Osteoblast (primary cell): Measurements from ENCODE around the gene ATP7B. TPM values are rescaled to one million over a fixed set of nuclear protein-coding genes. Genes with fewer than 3 reads are reported as not detected.

Experiments
- DNase-seq: peaks from one replicate; pipeline ENCODE4 v3.0.0; 2011; ENCODE audit warnings: low spot score, mixed read lengths; ENCODE audit not compliant: insufficient read length; ENCODE audit errors: missing footprints
- H2AFZ ChIP-seq: 2 replicates; pipeline ENCODE4 v1.6.0; 2011; ENCODE audit warnings: mild to moderate bottlenecking, low read length
- H3K27ac ChIP-seq: 2 replicates; pipeline ENCODE4 v1.5.1; 2011; ENCODE audit warnings: mild to moderate bottlenecking, low read depth, low read length, moderate library complexity
- H3K27me3 ChIP-seq: 2 replicates; pipeline ENCODE4 v1.6.0; 2012; ENCODE audit warnings: mild to moderate bottlenecking, control low read depth, inconsistent platforms, low read length, moderate library complexity; ENCODE audit not compliant: insufficient read depth
- H3K36me3 ChIP-seq: 2 replicates; pipeline ENCODE4 v1.5.1; 2011; ENCODE audit warnings: mild to moderate bottlenecking, low read length, control low read depth, moderate library complexity; ENCODE audit not compliant: insufficient read depth
- H3K4me1 ChIP-seq: 2 replicates; pipeline ENCODE4 v1.5.1; 2011; ENCODE audit warnings: mild to moderate bottlenecking, low read length, control low read depth, moderate library complexity; ENCODE audit not compliant: insufficient read depth
- H3K4me2 ChIP-seq: 2 replicates; pipeline ENCODE4 v1.6.0; 2011; ENCODE audit warnings: mild to moderate bottlenecking, low read length; ENCODE audit not compliant: insufficient read depth
- H3K4me3 ChIP-seq: fragments of 200-600 bp; sonication (generic); 3 replicates; pipeline ENCODE4 v1.5.1; 2012; ENCODE audit warnings: mild to moderate bottlenecking, low read length, inconsistent platforms; ENCODE audit not compliant: insufficient read depth
- H3K79me2 ChIP-seq: 2 replicates; pipeline ENCODE4 v1.6.0; 2012; ENCODE audit warnings: mild to moderate bottlenecking, low read length, control low read depth, inconsistent platforms; ENCODE audit not compliant: insufficient read depth
- H3K9me3 ChIP-seq: 2 replicates; pipeline ENCODE4 v1.5.1; 2011; ENCODE audit warnings: low read depth, low read length, control low read depth
- H4K20me1 ChIP-seq: 2 replicates; pipeline ENCODE4 v1.6.0; 2012; ENCODE audit warnings: mild to moderate bottlenecking, low read length, control low read depth; ENCODE audit not compliant: insufficient read depth
- CTCF ChIP-seq: IDR thresholded peaks from 2 replicates; pipeline ENCODE4 v1.5.1; 2011; ENCODE audit warnings: mild to moderate bottlenecking, low read depth, low read length, moderate library complexity; ENCODE audit errors: extremely low read depth
- total RNA-seq: library from RNA; depleted of rRNA; stranded (reverse); fragments of >200 nt; gene quantifications from 2 replicates; pipeline ENCODE4 v1.2.3, GENCODE V29; 2012

The ATP7B gene
- total RNA-seq, 1 donor: 4.0 TPM

GRCh38 chr13:51905787-51906186, 105.5 kb downstream of the ATP7B start:
- Histone ChIP-seq H3K79me2 (no peaks in the 10 kb centered on the region), H2AFZ (no peak overlapping the region), H3K27me3 (no peaks in the 10 kb centered on the region), H3K4me3 (no peak overlapping the region), H3K9me3 (no peaks in the 10 kb centered on the region), H3K4me1 (no peaks in the 10 kb centered on the region), H3K36me3 (no peaks in the 10 kb centered on the region), H4K20me1 (no peaks in the 10 kb centered on the region), H3K4me2 (no peak overlapping the region), H3K27ac (no peak overlapping the region)
- no peak for TF ChIP-seq CTCF
- DNase-seq: no peak

GRCh38 chr13:51902776-51903175, 108.5 kb downstream of the ATP7B start:
- H2AFZ ChIP-seq: no peak overlapping the region
- H3K9me3 ChIP-seq: no peaks in the 10 kb centered on the region
- H3K4me2 ChIP-seq: no peak overlapping the region
- no peak overlapping the region for H3K27ac ChIP-seq
- DNase-seq: no peak
- H3K4me1 ChIP-seq: no peaks in the 10 kb centered on the region
- peaks cover 7% of the 10 kb centered on the region for H3K27me3 ChIP-seq
- no peak for TF ChIP-seq CTCF
- H3K79me2 ChIP-seq: no peaks in the 10 kb centered on the region
- H4K20me1 ChIP-seq: no peaks in the 10 kb centered on the region
- H3K4me3 ChIP-seq: no peak overlapping the region
- no peaks in the 10 kb centered on the region for H3K36me3 ChIP-seq

- no peak for TF ChIP-seq CTCF
- no peak overlapping the region for H3K4me3 ChIP-seq
- no peak overlapping the region for H2AFZ ChIP-seq
- no peaks in the 10 kb centered on the region for H3K36me3 ChIP-seq
- H3K79me2 ChIP-seq: no peaks in the 10 kb centered on the region
- H4K20me1 ChIP-seq: no peaks in the 10 kb centered on the region
- no peak overlapping the region for H3K4me2 ChIP-seq
- no peak for DNase-seq
- H3K27ac ChIP-seq: no peak overlapping the region
- no peaks in the 10 kb centered on the region for H3K4me1 ChIP-seq
- H3K27me3 ChIP-seq: peaks cover 9% of the 10 kb centered on the region
- H3K9me3 ChIP-seq: no peaks in the 10 kb centered on the region
These were observed 110.8 kb downstream of the ATP7B start for GRCh38 chr13:51900471-51900870.

- Histone ChIP-seq H3K27ac (no peak overlapping the region), H3K79me2 (no peaks in the 10 kb centered on the region), H4K20me1 (no peaks in the 10 kb centered on the region), H3K4me1 (no peaks in the 10 kb centered on the region), H3K27me3 (peaks cover 14% of the 10 kb centered on the region), H3K36me3 (no peaks in the 10 kb centered on the region), H3K4me3 (no peak overlapping the region), H2AFZ (no peak overlapping the region), H3K4me2 (no peak overlapping the region), H3K9me3 (no peaks in the 10 kb centered on the region)
- peak; percentile 91 for TF ChIP-seq CTCF
- peak; percentile 84 for DNase-seq
These were observed 115.1 kb downstream of the ATP7B start for GRCh38 chr13:51895906-51896888.
